ENCODE data around the gene CDHR5. TPM values are rescaled to one million over a fixed set of nuclear protein-coding genes. Genes with fewer than 3 reads are reported as not detected.

Gene CDHR5
- total RNA-seq, 3 donors from 2014 or later (not counting 1 experiment from before 2014, with no cell fraction given), result not detected

DNA sequence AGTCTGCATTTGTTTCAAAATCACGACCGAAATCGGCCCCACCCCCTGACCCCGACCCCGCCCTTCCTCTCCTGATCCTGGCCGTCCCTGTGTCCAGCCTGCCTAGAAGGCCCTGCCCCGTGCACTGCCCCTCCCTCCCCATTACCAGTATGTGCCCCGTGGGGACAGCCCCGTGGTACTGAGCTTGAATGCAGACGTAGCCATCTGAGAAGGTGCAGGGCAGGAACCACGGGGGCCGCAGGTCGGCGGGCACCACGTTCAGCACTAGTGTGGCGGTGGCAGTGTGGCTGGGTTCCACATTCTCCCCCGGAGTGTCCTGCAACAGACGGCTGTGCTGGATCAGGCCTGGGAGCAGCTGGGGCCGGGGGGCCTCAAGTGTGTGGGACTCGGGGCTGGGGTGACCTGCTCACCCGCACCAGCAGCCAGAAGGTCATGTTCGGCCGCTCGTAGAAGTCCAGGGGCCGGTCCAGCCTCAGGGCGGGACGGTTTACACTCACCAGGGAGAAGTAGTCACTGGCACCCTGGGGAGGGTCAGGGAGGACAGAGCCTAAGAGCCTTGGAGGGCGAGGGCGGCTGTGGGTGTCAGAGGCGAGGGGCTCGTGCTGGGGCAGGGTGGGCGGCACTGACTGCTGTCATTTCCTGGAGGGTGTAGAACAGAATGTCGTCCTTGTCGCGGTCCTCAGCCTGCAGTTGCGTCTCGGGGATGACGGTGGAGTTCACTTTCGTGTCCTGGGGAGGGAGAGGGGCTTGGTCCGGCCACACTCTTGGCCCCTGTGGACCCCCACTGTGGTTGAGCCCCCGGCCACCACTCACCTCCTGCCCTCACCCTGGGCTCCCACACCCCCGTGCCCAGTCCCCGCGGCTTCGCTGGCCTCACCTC lies 3.6 kb downstream of the CDHR5 start:
- DNase-seq (no peak), ATAC-seq (peak in 1 of 3 donors; percentile 14)
- H3K36me3 ChIP-seq (ENCODE audit: control insufficient read depth, insufficient read depth, low read length), result no peaks in the 10 kb centered on the region
- TF ChIP-seq, protein P1, sequence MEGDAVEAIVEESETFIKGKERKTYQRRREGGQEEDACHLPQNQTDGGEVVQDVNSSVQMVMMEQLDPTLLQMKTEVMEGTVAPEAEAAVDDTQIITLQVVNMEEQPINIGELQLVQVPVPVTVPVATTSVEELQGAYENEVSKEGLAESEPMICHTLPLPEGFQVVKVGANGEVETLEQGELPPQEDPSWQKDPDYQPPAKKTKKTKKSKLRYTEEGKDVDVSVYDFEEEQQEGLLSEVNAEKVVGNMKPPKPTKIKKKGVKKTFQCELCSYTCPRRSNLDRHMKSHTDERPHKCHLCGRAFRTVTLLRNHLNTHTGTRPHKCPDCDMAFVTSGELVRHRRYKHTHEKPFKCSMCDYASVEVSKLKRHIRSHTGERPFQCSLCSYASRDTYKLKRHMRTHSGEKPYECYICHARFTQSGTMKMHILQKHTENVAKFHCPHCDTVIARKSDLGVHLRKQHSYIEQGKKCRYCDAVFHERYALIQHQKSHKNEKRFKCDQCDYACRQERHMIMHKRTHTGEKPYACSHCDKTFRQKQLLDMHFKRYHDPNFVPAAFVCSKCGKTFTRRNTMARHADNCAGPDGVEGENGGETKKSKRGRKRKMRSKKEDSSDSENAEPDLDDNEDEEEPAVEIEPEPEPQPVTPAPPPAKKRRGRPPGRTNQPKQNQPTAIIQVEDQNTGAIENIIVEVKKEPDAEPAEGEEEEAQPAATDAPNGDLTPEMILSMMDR (IDR thresholded peaks at IDR 0.05), result no peak
- H3K27me3 ChIP-seq (ENCODE audit: control insufficient read depth, insufficient read depth, low read length), result peaks cover 4% of the 10 kb centered on the region
- WGBS (ENCODE audit: insufficient coverage), result 82% methylated on average over 45 of the region's 45 CpGs
- H3K4me3 ChIP-seq (ENCODE audit: low read length), result no peak overlapping the region
- Mint-ChIP-seq H3K9me3 (no peaks in the 10 kb centered on the region), H3K4me3 (no peak overlapping the region), H3K27me3 (ENCODE audit: low read depth in 2 of 2) (peaks cover 0 to 3% of the 10 kb centered on the region in 2 donors), H3K36me3 (no peaks in the 10 kb centered on the region), H3K27ac (no peak overlapping the region), H3K4me1 (peaks cover 0 to 8% of the 10 kb centered on the region in 2 donors)
- intact Hi-C loops (cut with micrococcal nuclease), result no loop called here
- H3K27ac ChIP-seq (ENCODE audit: low read length), result no peak overlapping the region
- peaks cover 10% of the 10 kb centered on the region for H3K4me1 ChIP-seq (ENCODE audit: control insufficient read depth, insufficient read depth, low read length)
- no peaks in the 10 kb centered on the region for H3K9me3 ChIP-seq (ENCODE audit: control insufficient read depth, insufficient read depth, low read length)

DNA sequence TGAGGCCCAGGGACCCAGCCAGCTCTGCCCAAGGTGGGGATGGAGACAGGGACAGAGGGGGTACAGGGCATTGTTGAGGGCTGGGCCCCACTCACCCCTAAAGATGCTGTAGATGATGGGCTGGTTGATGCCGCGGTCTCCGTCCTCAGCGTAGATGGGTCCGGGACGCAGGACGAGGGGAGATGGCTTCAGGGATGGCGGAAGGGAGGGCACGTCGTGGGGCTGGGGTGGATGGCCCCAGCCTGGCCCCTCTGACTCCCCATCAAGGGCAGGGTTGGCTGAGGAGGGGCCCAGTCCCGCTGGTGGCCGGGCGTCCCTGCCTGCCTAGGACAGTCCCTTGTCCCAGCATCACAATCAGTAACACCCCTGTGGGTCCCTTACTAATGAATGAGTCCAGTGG lies 4.6 kb downstream of the CDHR5 start:
- H3K9me3 Mint-ChIP-seq, result no peaks in the 10 kb centered on the region
- DNase-seq, result no peak

DNA sequence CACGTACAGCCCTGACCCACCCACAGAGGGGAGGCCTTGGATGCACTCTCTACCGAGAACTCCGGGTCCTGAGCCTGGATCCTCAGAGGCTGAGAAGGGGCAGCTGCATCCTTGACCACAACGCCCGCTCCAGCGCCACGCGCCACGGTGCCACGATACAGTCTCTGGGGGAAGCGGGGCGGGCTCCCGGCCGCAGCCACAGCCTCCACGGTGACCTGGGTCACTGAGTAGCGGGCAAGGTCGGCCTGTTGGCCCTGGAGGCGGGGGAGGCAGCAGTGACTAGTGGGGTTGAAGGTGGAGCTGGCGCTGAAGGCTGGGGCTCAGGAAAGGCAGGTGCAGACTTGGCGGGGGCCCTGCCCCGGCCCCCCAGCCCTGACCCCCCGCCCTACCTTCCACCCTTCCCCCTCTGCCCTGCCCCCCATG lies 5.1 kb downstream of the CDHR5 start:
- H3K9me3 Mint-ChIP-seq, result no peaks in the 10 kb centered on the region
- Histone ChIP-seq H3K36me3 (ENCODE audit: control insufficient read depth, insufficient read depth, low read length) (peaks cover under 1% of the 10 kb centered on the region), H3K9me3 (ENCODE audit: control insufficient read depth, insufficient read depth, low read length) (no peaks in the 10 kb centered on the region), H3K27me3 (ENCODE audit: control insufficient read depth, insufficient read depth, low read length) (no peaks in the 10 kb centered on the region), H3K27ac (ENCODE audit: low read length) (no peak overlapping the region), H3K4me1 (ENCODE audit: control insufficient read depth, insufficient read depth, low read length) (peaks cover 20% of the 10 kb centered on the region), H3K4me3 (ENCODE audit: low read length) (no peak overlapping the region)
- H3K36me3 Mint-ChIP-seq, result no peaks in the 10 kb centered on the region
- TF ChIP-seq, protein P1 (IDR thresholded peaks at IDR 0.05), result no peak
- no peak overlapping the region for H3K27ac Mint-ChIP-seq
- DNase-seq (no peak), ATAC-seq (no peak)
- WGBS (ENCODE audit: insufficient coverage), result 91% methylated on average over 18 of the region's 22 CpGs
- no peak overlapping the region for H3K4me3 Mint-ChIP-seq
- H3K4me1 Mint-ChIP-seq, result peaks cover 0 to 11% of the 10 kb centered on the region in 2 donors
- intact Hi-C loops (cut with micrococcal nuclease), result loop anchor here (5.0 to 10.0 kb wide), 2 partner anchors 42 to 105 kb away; partner anchors contain the start of gene PHRF1
- peaks cover 0 to 3% of the 10 kb centered on the region in 2 donors for H3K27me3 Mint-ChIP-seq (ENCODE audit: low read depth in 2 of 2)

More for the DNA sequence above, 4.6 kb downstream of the CDHR5 start:
- no peaks in the 10 kb centered on the region for H3K36me3 Mint-ChIP-seq
- peaks cover 0 to 3% of the 10 kb centered on the region in 2 donors for H3K27me3 Mint-ChIP-seq (ENCODE audit: low read depth in 2 of 2)
- H3K27ac Mint-ChIP-seq, result no peak overlapping the region
- 92% methylated on average over 13 of the region's 13 CpGs for WGBS (ENCODE audit: insufficient coverage)
- ATAC-seq, result no peak
- TF ChIP-seq, protein P1 (IDR thresholded peaks at IDR 0.05), result no peak
- Histone ChIP-seq H3K36me3 (ENCODE audit: control insufficient read depth, insufficient read depth, low read length) (no peaks in the 10 kb centered on the region), H3K27ac (ENCODE audit: low read length) (no peak overlapping the region), H3K9me3 (ENCODE audit: control insufficient read depth, insufficient read depth, low read length) (no peaks in the 10 kb centered on the region), H3K27me3 (ENCODE audit: control insufficient read depth, insufficient read depth, low read length) (no peaks in the 10 kb centered on the region), H3K4me3 (ENCODE audit: low read length) (no peak overlapping the region), H3K4me1 (ENCODE audit: control insufficient read depth, insufficient read depth, low read length) (peaks cover 15% of the 10 kb centered on the region)
- intact Hi-C loops (cut with micrococcal nuclease), result no loop called here
- no peak overlapping the region for H3K4me3 Mint-ChIP-seq
- peaks cover 0 to 11% of the 10 kb centered on the region in 2 donors for H3K4me1 Mint-ChIP-seq

All from natural killer cell (primary cell).